ENCODE measurements around the gene DCXR. TPM values are rescaled to one million over a fixed set of nuclear protein-coding genes. Genes with fewer than 3 reads are reported as not detected.
A peak's percentile ranks its signal among the peaks of the same experiment; 100 is the strongest.

Gene DCXR
- total RNA-seq, 1 experiment from 2014 or later: 306 TPM

DNA sequence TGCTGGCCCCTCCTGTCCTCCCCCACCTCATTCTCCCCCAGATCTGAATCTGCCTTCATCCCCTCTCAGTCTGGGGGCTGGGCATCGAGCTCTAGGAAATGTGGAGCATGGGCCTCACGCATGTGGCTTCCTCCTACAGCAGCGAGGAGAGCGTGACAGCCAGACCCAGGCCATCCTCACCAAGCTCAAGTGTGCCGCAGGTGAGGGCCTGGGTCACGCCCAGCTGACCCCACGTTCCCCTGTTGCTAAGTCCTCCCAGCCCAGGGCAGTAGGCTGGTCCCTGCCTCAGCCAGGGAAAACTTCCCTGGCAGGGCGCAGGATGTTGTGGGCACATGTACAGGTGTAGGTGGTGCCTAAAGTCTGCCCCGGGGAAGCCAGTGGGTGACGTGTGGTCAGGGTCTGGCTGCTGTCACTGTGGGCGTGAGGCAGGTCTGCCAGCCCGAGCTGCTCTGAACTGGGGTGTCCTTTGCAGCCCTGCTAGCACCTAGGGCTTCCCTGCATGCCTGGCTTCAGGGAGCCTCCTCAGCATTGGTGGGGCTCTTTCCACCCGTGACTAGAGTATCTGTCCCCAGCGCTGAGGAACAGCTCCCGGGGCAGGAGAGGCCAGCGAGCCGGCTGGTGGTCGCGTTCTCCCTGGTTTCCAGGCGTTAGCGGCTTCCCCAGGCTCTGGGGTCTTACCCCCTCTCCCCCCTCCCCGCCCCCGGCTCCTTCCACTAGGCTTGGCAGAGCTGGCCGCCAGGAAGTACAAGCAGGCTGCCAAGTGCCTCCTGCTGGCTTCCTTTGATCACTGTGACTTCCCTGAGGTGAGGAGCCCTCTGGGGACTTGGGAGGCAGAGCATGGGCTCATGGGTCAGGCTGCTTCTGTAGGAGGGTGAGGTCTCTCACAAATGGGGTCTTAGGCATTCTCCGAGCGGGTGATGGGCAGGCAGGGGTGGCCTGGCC, 17.8 kb upstream of the DCXR start:
- BruUV-seq (replicated peaks): no TSS peak

DNA sequence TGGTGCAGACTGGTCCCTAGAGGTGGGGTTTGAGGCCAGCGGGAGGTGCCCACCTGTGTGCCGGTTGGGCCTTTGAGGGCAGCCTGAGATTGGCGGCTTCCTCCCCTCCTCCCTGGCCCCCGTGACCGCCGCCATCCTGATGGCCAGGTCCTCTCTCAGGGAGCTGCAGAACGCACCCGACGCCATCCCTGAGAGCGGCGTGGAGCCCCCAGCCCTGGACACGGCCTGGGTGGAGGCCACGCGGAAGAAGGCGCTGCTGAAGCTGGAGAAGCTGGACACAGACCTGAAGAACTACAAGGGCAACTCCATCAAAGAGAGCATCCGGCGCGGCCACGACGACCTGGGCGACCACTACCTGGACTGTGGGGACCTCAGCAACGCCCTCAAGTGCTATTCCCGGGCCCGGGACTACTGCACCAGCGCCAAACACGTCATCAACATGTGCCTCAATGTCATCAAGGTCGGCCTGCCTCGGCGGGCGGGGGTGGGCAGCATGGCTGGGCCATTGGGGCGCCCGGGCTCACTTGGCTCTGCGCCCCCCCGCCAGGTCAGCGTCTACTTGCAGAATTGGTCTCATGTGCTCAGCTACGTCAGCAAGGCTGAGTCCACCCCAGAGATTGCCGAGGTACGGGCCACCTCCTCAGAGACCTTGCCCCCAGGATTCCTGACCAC, 17.0 kb upstream of the DCXR start:
- Histone ChIP-seq H3K79me2 (ENCODE audit: insufficient read depth, low read length) (peaks cover 41% of the 10 kb centered on the region), H3K4me3 (replicated peaks in 1 of 2; ENCODE audit: low read depth in 1 of 2, low read length in 2 of 2) (no peak overlapping the region), H3K4me2 (ENCODE audit: low read length) (no peak overlapping the region), H2AFZ (ENCODE audit: low read depth, low read length, poor library complexity, severe bottlenecking) (no peak overlapping the region), H3K4me1 (ENCODE audit: control insufficient read depth in 1 of 2, insufficient read depth in 2 of 2, low read length in 2 of 2) (peaks cover 13 to 34% of the 10 kb centered on the region in 2 experiments; a peak in 3 of 4 replicates), H3K36me3 (ENCODE audit: control insufficient read depth in 1 of 2, insufficient read depth in 2 of 2, low read length in 2 of 2) (peaks cover 13 to 50% of the 10 kb centered on the region in 2 experiments; a peak in 3 of 4 replicates), H3K9me2 (ENCODE audit: insufficient read depth) (no peaks in the 10 kb centered on the region), H4K20me1 (ENCODE audit: insufficient read depth) (no peaks in the 10 kb centered on the region; the same call in 1 of the 2 replicates), H3K27me3 (ENCODE audit: insufficient read depth, low read length) (no peaks in the 10 kb centered on the region), H3K9ac (ENCODE audit: low read length) (no peak overlapping the region), H3K27ac (ENCODE audit: low read depth, low read length) (no peak overlapping the region; the same call in 1 of the 2 replicates), H3K9me3 (ENCODE audit: control insufficient read depth in 1 of 2, insufficient read depth in 1 of 2, low read depth in 1 of 2, low read length in 2 of 2) (no peaks in the 10 kb centered on the region)
- ATAC-seq (no peak), DNase-seq (ENCODE audit: low read depth, low spot score) (no peak)
- no peak for TF ChIP-seq TCF7L2 (IDR thresholded peaks at IDR 0.05; ENCODE audit: borderline replicate concordance, extremely low read depth, insufficient read depth, insufficient read length)
- ChIA-PET RAD21 (ENCODE audit: low non-redundant PET in 1 of 2, low total read pairs in 2 of 2, uncharacterized antibody in 2 of 2, unreplicated experiment in 2 of 2) (interaction anchor here in 1 of 2 experiments (1.2 kb wide), 1 partner anchor 24 kb away, joined by 3 read pairs; no protein-coding TSS in a partner anchor), CTCF (interaction anchor here (0.8 kb wide), 1 partner anchor 17 kb away, joined by 3 read pairs; the partner anchor contains the start of gene DCXR), POLR2A (no interaction called here)
- intact Hi-C loops (cut with micrococcal nuclease): no loop called here
- no TSS peak for BruUV-seq (replicated peaks)

More for the DNA sequence above, 17.8 kb upstream of the DCXR start:
- ChIA-PET RAD21 (ENCODE audit: low non-redundant PET in 1 of 2, low total read pairs in 2 of 2, uncharacterized antibody in 2 of 2, unreplicated experiment in 2 of 2) (no interaction called here), POLR2A (no interaction called here), CTCF (no interaction called here)
- H3K9me2 ChIP-seq (ENCODE audit: insufficient read depth): no peaks in the 10 kb centered on the region
- no peak for DNase-seq (ENCODE audit: low read depth, low spot score)
- H3K4me3 ChIP-seq (replicated peaks in 1 of 2; ENCODE audit: low read depth in 1 of 2, low read length in 2 of 2): no peak overlapping the region
- H3K4me1 ChIP-seq (ENCODE audit: control insufficient read depth in 1 of 2, insufficient read depth in 2 of 2, low read length in 2 of 2): peaks cover 10 to 30% of the 10 kb centered on the region in 2 experiments; a peak in 3 of 4 replicates
- H3K27ac ChIP-seq (ENCODE audit: low read depth, low read length): peak overlapping the region; percentile 50; the same call in 1 of the 2 replicates
- no peak overlapping the region for H3K9ac ChIP-seq (ENCODE audit: low read length)
- TF ChIP-seq TCF7L2 (IDR thresholded peaks at IDR 0.05; ENCODE audit: borderline replicate concordance, extremely low read depth, insufficient read depth, insufficient read length) (peak; percentile 70), CBX3 (IDR thresholded peaks at IDR 0.05; ENCODE audit: low read depth) (no peak)
- peaks cover 11 to 52% of the 10 kb centered on the region in 2 experiments; a peak in 3 of 4 replicates for H3K36me3 ChIP-seq (ENCODE audit: control insufficient read depth in 1 of 2, insufficient read depth in 2 of 2, low read length in 2 of 2)
- intact Hi-C loops (cut with micrococcal nuclease): no loop called here
- H3K27me3 ChIP-seq (ENCODE audit: insufficient read depth, low read length): no peaks in the 10 kb centered on the region
- peaks cover 36% of the 10 kb centered on the region for H3K79me2 ChIP-seq (ENCODE audit: insufficient read depth, low read length)
- no peak overlapping the region for H2AFZ ChIP-seq (ENCODE audit: low read depth, low read length, poor library complexity, severe bottlenecking)
- no peaks in the 10 kb centered on the region; the same call in 1 of the 2 replicates for H4K20me1 ChIP-seq (ENCODE audit: insufficient read depth)
- H3K4me2 ChIP-seq (ENCODE audit: low read length): no peak overlapping the region
- no peaks in the 10 kb centered on the region for H3K9me3 ChIP-seq (ENCODE audit: control insufficient read depth in 1 of 2, insufficient read depth in 1 of 2, low read depth in 1 of 2, low read length in 2 of 2)
- no peak for ATAC-seq
